ENCODE data around the gene CMTM2.
A peak's percentile ranks its signal among the peaks of the same experiment; 100 is the strongest.

Gene CMTM2, protein sequence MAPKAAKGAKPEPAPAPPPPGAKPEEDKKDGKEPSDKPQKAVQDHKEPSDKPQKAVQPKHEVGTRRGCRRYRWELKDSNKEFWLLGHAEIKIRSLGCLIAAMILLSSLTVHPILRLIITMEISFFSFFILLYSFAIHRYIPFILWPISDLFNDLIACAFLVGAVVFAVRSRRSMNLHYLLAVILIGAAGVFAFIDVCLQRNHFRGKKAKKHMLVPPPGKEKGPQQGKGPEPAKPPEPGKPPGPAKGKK

DNA sequence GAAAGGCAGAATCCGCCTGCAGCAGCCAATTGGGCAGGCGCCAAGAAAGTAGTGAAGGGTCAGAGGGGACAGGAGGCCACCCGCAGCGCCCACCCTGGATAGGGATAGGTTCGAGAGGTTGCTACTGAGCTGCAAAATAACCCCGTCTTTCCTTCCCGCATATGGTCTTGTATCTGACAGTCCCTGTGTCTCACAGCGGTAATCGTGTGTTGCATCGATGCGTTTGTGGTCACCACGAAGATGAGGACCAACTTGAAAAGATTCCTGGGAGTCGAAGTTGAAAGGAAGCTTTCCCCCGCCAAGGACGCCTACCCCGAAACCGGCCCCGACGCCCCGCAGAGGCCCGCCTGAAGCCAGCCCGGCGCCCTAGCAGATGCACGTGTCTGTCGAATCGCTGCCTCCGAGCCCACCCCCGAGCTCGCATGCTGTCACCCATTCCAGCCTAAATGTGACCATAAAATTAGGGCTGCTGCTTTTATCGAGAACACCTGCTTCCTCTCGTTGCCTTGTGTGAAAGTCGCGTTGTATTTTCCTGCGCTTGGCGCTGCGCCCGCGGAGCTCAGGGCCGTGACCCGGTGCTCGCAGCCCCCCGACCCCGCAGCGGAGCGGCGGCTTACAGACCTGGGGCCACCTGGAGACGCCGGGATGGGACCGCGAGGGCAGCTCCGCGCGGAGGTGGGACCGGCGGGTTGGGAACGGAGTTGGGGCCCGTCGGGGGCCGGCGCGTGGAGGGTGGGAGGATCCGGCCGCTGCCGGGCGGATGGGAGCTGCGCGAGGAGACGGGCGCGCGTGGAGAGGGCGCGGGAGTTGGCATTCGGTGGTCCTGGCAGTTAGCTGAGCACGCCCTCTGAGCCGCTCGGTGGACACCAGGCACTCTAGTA is at the start of gene CMTM2:
Gene CMTM2 (plus strand): TSS at position 813 of the 881 bp plus-strand sequence. CDS start 145 bp downstream, outside the sequence.
- no peak for DNase-seq

DNA sequence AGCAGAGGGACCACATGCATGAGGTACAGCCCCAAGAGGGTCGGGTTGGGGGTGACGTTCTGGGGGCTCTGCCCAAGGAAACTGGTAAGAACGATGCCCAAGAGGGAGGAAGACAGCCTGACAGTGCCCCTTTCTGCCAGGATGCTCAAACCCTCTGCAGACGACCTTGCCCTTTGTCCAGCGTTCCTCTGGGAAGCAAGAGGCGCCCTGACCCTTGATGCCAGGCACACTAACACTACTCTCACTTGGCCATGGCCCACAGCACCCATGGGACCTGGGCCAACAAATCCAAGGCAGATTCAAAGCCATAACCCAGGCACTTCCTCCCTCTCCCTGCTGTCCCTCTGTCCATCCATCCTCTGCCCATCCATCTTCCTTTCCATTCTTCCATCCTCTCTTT is 49.8 kb upstream of the CMTM2 start:
- DNase-seq: no peak

DNA sequence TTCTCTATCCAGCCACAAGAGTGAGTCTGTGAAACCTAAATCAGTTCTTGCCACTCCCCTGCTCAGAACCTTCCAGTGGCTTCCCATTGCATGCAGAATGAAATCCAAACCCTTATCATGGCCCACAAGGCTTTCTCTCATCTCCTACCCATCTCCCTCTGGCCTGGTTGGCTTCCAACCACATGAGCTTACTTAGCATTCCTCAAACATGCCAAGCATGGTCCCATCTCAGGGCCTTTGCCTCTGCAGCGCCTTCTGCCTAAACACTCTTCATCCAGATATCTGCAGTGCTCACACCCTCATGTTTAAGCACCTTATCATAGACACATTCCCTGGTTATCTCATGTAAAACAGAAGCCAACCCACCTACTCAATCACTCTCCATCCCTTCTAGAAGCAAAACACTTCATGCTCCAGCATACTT is 44.9 kb upstream of the CMTM2 start:
- DNase-seq: no peak

DNA sequence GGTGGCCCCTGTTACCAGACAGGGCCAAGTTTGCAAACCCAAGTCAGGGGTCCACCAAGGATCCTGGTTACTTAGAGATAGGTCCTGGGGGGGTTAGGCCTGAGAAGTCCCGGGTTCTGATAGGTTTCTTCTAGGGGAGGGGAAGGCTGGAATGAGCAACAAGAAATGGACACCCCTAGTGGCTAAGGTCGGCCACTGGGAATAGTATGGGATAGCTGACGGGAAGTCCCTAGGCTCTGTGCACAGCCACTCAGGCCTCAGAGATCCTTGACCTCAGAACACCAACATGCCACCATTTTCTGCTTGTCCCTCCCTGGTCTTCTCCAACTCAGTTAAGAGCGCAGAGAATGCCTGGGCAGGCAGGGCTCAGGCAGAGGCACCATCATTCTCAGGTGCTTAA is 42.7 kb upstream of the CMTM2 start:
- no peak for DNase-seq

DNA sequence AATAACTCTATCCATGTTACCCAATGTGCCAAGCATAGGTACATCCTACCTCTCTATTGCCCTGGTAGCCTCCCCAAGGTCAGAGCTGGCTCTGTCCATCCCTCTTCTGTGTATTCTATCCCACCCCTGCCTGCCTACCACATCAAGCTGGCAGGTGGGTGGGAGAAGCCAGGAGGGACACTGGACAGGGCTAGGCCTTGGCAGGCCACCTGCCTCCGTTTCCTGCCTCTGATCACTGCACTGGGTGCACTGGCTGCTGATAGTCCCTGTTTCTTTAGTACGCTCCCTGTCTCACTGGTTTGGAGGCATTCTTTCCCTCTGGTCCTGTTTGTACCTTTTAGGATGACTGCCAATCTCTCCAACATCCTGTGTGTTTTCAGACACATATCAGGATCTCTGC is 42.0 kb upstream of the CMTM2 start:
- no peak for DNase-seq

DNA sequence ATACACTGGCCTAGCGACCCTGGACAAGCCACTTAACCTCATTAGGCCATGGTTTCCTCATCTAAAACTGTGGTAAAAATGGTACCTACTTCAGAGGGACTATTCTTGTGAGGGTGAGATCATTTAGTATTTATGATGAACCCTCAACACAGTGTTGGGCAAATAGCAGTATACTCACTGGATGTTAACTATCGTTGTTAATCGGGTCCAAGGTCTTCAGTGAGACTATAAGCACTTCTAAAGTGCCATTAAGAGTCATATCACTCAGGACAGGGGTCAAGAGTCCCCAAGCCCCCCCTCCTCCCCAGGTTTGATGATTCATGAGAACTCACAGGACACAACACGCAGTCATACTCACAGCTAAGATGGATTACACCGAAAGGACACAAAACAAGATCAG is 40.4 kb upstream of the CMTM2 start:
- no peak for DNase-seq

DNA sequence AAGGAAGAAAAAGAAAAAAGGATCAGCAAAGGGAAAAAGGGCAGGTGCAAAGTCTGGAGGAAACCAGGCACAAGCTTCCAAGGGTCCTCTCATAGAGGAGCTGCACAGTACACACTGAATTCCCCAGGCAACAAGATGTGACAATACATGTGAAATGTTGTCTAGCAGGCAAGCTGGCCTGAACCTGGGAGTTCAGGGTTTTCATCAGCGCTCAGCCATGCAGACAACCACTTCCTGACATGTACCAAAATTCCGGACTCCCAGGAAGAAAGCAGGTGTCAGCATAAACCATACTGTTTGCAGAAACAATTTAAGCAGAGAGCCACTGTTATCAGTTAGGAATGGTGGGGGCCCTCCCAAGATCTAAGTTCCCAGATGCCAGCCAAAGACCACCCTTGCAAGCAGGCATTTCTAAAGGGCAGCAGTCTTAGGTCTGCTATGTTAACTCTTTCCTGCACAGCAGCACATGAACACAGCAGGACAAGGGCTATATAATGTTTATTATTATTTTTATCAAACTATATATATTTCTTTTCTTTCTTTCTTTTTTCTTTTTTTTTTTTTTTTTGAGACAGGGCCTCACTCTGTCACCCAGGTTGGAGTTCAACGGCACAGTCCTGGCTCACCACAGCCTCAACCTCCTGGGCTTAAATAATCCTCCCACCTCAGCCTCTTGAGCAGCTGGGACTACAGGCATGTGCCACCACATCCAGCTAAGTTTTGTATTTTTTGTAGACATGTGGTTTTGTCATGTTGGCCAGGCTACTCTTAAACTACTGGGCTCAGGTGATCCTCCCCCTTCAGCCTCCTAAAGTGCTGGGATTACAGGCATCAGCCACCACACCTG is 39.4 kb upstream of the CMTM2 start:
- DNase-seq: no peak

DNA sequence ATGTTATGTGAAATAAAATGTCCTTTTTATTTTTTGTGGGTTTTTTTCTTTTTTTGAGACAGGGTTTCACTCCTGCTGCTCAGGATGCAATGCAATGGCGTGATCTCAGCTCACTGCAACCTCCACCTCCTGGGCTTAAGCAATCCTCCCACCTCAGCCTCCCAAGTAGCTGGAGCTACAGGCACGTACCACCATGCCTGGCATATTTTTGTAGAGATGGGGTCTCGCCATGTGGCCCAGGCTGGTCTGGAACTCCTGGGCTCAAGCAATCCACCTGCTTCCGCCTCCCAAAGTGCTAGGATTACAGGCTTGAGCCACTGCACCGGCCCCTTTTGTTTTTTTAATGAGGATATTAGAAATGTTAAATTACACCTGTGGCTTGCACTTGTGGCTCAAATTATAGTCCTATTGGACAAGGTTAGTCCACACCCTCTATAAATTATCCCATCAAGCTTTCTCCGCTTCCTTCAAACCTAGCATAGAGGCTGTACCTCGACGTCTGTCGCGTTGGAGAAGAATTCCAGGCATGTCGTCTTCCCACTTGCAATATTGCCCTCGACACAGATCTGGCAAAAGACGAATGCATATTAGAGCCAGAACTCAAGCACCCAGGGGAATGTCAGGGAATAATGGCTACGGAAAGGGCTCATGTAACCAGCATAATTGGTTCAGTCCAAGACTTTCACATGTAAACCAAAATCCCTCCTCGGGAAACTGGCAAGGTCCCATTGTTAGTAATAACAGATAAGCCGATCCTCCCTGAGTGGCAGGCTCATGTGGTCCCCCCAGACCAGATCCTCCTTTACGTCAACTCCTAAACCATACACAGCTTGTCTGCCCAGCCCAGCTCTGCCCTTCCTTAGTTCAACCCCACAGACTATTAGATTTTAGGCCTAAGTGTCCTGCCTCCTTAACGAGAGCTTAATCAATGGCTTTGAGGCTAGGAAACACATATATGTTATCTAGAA is 37.6 kb upstream of the CMTM2 start:
- no peak for DNase-seq

DNA sequence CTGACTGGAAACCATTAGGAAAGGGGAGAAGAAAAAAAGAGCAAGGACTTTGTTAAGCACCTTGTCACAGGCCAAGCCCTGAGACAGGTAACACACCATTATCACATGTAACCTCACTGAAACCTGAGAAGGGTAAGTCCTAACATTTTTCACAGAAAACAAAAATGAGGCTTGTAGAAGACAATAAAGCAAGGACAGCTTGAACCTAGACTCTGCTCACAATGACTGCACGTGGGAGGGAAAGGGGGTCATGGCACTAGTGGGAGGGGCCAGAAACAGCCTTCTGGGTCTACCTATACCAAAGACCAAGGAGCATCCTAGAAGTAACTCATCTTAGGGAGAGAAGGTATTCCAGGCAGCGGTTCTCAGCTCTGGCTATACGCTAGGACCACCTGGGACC is 36.9 kb upstream of the CMTM2 start:
- no peak for DNase-seq

DNA sequence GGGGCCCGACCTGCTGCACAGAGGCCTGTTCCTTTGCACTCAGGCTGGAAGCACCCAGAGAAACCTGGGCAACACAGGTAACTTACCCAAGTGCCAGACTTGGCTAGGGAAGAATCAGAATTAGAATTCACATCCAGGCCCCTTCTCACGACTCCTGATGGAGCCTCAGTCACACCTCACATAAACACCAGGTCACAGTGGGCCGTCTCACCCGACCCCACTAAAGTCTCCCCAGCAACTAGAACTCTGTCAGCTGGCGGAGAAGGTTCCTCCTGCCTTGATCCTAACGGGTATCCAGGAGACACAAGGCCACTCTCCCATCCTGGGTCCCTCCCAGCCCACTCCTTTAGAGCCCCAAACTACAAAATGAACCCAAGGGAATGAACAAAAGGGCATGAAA is 35.7 kb upstream of the CMTM2 start:
- DNase-seq: no peak

DNA sequence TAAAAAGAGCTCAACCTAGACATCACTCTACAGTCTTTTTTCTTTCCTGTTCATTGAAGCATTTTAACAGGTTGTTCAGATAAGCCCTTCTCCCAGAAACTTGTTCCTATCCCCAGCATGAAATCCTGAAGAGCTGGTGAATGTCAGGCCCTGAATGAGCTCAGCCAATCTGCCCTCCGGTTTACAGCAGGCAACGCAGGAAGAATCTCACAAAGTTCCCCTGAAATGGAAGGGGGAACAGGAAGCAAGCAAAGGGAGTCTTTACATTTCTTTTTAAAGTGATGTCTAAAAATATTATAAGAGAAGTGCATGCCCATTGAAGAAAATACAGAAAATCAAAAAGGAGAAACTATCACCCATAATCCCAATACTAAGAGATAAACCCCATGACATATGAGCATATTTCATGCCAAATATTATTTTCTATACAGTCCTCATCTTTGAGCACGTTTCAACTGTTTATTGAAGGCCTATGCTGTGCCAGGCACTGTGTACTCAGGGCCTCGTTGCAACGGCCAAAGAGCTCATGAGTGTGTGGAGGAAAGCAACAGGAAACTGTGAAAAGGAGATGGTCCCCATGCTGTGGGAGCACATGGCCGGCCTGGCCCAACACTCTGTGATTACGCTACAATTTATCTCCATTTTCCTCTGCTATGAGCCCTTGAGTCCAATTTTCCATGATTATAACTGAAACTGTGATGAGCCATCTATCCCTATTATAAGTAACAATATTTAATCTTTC is 35.1 kb upstream of the CMTM2 start:
- DNase-seq: no peak

DNA sequence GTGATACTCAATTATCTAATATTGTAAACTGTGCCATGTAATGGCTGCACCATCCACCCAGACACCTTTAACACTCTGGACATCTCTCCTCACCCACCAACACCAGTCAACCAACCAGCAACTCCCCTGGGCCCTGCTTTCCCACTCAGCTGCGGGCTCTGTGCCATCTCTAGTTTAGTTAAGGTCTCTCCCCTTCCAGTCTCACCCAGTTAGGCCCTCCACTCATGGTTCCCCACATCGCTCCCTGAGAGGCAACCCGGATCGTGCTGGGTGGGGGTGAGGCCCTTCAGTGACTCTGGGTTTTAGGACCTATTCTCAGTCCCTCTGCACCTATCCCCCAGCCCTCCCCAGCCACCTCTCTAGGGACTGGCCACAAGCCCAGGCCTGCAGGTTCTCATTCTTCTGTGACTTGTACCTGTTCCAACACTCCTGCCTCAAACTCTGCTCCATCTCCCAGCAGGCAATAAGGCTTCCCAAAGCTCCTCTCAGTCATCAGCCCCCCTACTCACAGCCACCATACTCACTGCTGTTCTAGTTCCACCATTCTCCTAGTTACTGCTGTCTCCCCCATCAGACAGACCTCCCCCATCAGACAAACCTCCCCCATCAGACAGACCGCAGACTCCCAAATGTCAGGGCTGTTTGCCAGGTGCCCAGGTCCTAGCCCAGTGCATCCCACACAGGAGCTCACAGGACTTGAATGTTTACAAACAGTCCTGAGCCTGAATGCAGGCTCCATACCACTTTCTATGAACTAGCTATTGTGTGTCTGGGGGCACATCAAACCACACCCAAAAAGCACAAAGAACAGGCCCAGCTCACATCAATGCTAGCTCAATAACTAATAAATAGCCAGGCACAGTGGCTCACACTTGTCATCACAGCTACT is 31.9 kb upstream of the CMTM2 start:
- DNase-seq: no peak

DNA sequence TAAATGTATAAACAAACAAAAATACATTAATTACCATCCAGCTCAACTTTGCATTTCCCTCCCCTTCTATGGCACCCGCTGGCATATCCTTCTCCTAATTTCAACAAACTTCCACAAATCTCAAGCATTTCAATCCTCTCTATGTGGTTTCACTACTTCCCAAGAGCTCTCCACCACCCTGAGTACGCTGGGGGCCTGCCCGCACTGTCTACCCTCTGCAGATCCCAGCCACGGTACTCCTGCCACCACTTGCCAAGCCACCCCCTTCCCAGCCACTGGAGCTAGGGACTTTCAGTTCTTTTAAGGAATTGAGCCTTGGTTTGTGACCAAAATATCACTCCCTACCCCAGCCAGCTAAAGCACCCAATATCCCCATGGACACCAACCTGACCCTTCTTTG is 31.2 kb upstream of the CMTM2 start:
- no peak for DNase-seq

DNA sequence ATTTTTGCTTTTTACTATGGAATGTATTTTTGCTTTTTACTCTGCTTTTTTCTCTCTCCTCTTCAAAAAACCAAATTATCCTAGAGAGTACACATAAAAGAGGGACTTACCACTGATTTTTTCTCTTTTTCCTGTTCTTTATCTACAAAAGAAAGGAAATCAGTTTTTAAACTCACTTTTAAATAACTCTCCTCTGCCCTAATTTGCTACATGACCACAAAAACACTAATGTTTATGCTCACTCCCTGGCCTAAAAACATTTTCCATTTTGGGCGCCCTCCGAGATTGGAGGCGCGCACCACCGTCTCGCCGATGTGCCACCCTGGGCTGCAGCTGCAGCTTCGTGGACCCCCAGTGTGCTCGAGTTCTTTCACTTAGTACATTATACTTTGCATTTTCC is 30.4 kb upstream of the CMTM2 start:
- DNase-seq: no peak

DNA sequence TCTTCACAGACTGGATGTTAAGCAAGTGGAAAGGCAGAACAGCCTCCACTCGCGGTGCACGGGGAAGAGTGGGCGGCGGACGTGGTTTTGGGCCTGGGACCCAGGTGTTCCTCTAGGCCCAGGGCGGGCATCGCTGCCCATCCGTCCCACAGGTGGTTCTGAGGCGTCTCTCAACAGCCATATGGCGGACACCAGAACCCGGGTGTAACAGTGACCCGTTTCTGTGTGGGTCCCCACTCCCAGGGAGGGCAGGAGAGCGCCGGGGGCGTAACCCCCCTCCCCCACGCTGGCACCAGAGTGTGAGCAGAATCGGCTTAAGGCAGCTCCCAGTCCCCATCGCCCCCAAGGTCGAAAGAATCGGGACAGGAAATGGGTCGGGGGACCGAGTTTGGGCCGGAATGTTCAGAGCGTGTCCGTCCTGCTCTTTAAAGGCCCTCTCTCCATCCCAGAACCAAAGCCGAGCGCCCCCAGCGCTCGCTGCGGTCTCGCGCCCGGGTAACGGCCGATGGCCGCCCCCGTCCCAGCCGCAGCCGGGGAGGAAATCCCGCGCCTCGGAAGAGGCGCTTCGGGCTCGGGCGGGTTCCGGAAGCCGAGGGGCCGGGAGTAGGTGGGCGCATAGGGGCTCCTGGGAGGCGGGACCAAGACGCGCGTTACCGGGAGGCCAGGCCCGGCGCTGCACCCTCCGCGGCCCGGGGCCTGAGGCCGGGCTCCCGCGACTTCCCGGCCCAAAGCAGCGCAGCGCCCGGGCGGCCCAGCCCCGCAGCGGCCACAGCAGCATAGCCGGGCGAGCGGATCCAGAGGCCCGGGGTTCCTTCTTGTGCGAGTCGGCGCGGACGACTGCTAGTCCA is 29.8 kb upstream of the CMTM2 start, which contains the start of gene TK2:
Gene TK2 (minus strand): TSS at position 839 of the 848 bp plus-strand sequence. CDS start 61 bp downstream, at position 778.
- DNase-seq: no peak

DNA sequence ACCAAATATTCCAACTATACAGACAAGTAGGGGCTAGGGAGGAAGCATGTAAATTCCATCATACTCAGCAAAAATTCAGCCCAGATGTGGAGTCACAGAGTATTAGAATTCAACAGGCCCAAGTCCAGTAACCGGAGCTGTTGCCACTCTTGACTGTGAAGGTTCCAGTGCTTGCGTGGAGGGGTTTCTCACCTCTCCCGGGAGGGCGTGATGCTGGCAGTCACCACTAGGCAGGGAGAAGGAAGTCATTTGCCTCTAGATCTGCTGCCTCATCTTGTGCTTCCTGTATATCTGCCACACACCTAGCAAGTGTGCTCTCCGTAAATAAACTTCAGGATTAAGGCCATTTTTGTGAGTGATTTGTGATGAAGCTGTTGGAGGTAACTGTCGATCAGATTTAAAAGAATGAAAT is 27.9 kb upstream of the CMTM2 start:
- peak; percentile 32 for DNase-seq

DNA sequence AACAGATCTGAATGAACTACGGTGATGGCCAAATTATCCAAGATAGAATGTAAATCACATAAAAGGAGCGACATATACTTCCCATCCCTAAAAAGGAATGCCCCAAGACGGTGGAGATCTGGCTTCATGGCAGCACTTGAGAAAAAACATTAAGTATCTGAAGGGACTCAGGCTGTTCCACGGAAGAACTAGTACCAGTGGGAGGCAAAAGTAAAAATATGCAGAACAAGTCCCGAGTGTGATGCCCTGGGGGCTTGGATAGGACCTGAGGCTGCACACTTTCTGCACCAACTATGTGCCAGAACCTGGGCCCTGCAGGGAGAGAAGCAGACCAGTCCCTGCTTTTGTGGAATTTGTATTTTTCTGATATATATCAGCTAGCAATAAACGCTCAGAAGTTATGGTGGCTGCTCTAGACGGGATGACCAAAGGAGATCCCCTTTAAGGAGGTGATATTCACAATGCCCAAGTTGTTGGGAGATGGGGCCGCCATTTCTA is 27.4 kb upstream of the CMTM2 start:
- DNase-seq: no peak

DNA sequence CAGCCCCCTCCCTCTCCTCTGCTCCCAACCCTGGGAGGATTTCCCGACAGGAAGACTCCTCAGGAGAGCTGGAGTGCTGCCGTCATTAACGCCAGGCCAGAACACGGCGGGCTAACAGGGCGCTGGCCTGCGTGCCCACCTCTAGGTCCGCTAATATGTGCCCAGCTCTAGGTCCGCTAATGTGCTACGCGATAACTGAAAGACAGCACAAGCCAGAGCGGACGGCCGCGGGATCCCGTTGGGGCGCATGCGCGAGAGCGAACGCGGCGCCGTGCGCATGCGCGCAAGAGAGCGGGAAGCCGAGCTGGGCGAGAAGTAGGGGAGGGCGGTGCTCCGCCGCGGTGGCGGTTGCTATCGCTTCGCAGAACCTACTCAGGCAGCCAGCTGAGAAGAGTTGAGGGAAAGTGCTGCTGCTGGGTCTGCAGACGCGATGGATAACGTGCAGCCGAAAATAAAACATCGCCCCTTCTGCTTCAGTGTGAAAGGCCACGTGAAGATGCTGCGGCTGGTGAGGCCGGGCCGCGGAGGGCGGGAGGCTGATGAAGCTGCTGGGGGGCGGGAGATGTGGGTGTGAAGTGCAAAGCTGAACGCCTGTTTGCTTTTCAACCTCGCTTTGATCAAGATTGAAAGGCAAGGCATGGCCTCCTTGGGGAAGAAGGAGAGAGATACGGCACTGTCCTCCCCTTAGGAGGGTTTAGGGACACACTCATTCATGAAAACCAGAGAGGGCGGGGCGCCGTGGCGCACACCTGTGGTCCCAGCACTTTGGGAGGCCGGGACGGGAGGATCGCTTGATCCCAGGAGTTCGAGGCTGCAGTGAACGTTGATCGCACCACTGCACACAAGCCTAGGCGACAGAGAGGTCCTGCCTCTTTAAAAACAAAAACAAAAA is 26.7 kb upstream of the CMTM2 start, which contains the start of gene CKLF:
Gene CKLF (plus strand): TSS at position 291 of the 892 bp plus-strand sequence. CDS start 140 bp downstream, at position 431.
- peak; percentile 12 for DNase-seq

All from SIG-M5 (cell line).